ENCODE data around the gene NOSIP.

DNA sequence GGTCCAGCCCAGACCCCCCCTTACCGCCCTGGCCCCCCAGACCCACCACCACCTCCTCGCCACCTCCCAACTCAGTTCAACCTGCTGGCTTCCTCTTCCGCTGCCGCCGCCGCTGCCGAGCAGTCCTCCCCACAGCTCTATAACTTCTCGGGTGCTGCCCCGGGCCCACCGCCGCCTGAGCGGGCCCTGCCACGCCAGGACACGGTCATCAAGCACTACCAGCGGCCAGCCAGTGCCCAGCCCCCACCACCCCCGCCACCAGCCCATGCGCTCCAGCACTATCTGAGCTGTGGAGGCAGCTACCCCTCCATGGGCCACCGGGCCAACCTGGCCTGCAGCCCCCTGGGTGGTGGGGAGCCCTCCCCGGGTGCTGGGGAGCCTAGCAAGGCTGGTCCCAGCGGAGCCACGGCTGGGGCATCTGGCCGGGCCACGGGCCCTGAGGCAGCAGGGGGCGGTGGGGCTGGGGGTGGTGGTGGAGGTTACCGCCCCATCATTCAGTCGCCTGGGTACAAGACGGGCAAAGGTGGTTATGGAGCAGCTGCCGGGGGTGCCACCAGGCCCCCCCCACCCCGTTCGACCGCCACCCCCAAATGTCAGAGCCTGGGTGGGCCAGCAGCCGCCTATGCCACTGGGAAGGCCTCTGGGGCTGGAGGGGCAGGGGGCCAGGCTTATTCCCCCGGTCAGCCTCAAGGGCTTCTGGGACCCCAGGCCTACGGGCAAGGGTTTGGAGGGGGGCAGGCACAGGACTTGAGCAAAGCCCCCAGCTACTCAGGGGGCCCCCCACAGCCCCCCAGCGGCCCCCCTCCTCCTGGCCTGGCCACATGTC is 14.8 kb upstream of the NOSIP start:
- TF ChIP-seq, protein P1, sequence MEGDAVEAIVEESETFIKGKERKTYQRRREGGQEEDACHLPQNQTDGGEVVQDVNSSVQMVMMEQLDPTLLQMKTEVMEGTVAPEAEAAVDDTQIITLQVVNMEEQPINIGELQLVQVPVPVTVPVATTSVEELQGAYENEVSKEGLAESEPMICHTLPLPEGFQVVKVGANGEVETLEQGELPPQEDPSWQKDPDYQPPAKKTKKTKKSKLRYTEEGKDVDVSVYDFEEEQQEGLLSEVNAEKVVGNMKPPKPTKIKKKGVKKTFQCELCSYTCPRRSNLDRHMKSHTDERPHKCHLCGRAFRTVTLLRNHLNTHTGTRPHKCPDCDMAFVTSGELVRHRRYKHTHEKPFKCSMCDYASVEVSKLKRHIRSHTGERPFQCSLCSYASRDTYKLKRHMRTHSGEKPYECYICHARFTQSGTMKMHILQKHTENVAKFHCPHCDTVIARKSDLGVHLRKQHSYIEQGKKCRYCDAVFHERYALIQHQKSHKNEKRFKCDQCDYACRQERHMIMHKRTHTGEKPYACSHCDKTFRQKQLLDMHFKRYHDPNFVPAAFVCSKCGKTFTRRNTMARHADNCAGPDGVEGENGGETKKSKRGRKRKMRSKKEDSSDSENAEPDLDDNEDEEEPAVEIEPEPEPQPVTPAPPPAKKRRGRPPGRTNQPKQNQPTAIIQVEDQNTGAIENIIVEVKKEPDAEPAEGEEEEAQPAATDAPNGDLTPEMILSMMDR (IDR thresholded peaks at IDR 0.05; ENCODE audit: insufficient read depth, low read length) = no peak
- TF ChIP-seq, protein P2, sequence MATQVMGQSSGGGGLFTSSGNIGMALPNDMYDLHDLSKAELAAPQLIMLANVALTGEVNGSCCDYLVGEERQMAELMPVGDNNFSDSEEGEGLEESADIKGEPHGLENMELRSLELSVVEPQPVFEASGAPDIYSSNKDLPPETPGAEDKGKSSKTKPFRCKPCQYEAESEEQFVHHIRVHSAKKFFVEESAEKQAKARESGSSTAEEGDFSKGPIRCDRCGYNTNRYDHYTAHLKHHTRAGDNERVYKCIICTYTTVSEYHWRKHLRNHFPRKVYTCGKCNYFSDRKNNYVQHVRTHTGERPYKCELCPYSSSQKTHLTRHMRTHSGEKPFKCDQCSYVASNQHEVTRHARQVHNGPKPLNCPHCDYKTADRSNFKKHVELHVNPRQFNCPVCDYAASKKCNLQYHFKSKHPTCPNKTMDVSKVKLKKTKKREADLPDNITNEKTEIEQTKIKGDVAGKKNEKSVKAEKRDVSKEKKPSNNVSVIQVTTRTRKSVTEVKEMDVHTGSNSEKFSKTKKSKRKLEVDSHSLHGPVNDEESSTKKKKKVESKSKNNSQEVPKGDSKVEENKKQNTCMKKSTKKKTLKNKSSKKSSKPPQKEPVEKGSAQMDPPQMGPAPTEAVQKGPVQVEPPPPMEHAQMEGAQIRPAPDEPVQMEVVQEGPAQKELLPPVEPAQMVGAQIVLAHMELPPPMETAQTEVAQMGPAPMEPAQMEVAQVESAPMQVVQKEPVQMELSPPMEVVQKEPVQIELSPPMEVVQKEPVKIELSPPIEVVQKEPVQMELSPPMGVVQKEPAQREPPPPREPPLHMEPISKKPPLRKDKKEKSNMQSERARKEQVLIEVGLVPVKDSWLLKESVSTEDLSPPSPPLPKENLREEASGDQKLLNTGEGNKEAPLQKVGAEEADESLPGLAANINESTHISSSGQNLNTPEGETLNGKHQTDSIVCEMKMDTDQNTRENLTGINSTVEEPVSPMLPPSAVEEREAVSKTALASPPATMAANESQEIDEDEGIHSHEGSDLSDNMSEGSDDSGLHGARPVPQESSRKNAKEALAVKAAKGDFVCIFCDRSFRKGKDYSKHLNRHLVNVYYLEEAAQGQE (IDR thresholded peaks at IDR 0.05; ENCODE audit: insufficient replicate concordance, low read depth) = no peak
- TF ChIP-seq POLR2AphosphoS5 (IDR thresholded peaks at IDR 0.05; ENCODE audit: low read depth) = no peak
- no peak for TF ChIP-seq GABPA (IDR thresholded peaks at IDR 0.05; ENCODE audit: low read depth)
- no peak for TF ChIP-seq SPI1 (IDR thresholded peaks at IDR 0.05; ENCODE audit: borderline replicate concordance, low read depth)
